Neuronal stem cell (in vitro differentiated cells): ENCODE data around the gene PHEX.

Experiments
- DNase-seq: peaks from one replicate; pipeline ENCODE4 v3.0.0-alpha.2; 2013; ENCODE audit warnings: low spot score
- H2AFZ ChIP-seq: one replicate; pipeline ENCODE4 v1.6.1; 2013; ENCODE audit warnings: mild to moderate bottlenecking, low read length, inconsistent platforms
- H2AK5ac ChIP-seq: 2 replicates; pipeline ENCODE4 v1.6.1; 2013; ENCODE audit warnings: low read depth, mild to moderate bottlenecking, inconsistent platforms, low read length, moderate library complexity, mixed read lengths
- H2BK120ac ChIP-seq: 2 replicates; pipeline ENCODE4 v1.6.1; 2013; ENCODE audit warnings: low read depth, mild to moderate bottlenecking, inconsistent platforms, low read length, moderate library complexity, mixed read lengths
- H2BK12ac ChIP-seq: one replicate; pipeline ENCODE4 v1.6.1; 2013; ENCODE audit warnings: low read length, inconsistent platforms
- H2BK15ac ChIP-seq: 2 replicates; pipeline ENCODE4 v1.6.1; 2013; ENCODE audit warnings: mild to moderate bottlenecking, low read length, inconsistent platforms, mixed read lengths
- H2BK5ac ChIP-seq: one replicate; pipeline ENCODE4 v1.6.1; 2013; ENCODE audit warnings: inconsistent platforms, mild to moderate bottlenecking, low read length, moderate library complexity
- H3K14ac ChIP-seq: one replicate; pipeline ENCODE4 v1.6.1; 2013; ENCODE audit warnings: low read length, inconsistent platforms
- H3K18ac ChIP-seq: 2 replicates; pipeline ENCODE4 v1.6.1; 2013; ENCODE audit warnings: low read length, inconsistent platforms
- H3K23ac ChIP-seq: 2 replicates; pipeline ENCODE4 v1.6.1; 2013; ENCODE audit warnings: low read depth, mild to moderate bottlenecking, mixed read lengths, low read length, inconsistent platforms; ENCODE audit not compliant: poor library complexity
- H3K27ac ChIP-seq: replicated peaks from 3 replicates; pipeline ENCODE4 v1.5.1; 2013; ENCODE audit warnings: low read length, inconsistent platforms
- H3K27me3 ChIP-seq, 3 experiments: 2 replicates each; pipeline ENCODE4 v1.6.1; 2013; ENCODE audit warnings: low read length in 3 of 3, mild to moderate bottlenecking in 2 of 3, inconsistent platforms in 1 of 3, low read depth in 1 of 3, mixed read lengths in 1 of 3, moderate library complexity in 1 of 3; ENCODE audit not compliant: control insufficient read depth in 3 of 3, insufficient read depth in 3 of 3
- H3K36me3 ChIP-seq, 2 donors: replicated peaks in 1 of 2; 2 replicates each; pipeline ENCODE4 v1.6.1; 2013; ENCODE audit warnings: low read length in 2 of 2; ENCODE audit not compliant: control insufficient read depth in 2 of 2, insufficient read depth in 2 of 2
- H3K4ac ChIP-seq: 2 replicates; pipeline ENCODE4 v1.6.1; 2013; ENCODE audit warnings: inconsistent platforms, mild to moderate bottlenecking, low read length, moderate library complexity
- H3K4me1 ChIP-seq, 2 donors: 1 replicate in 1 of 2; 2 replicates in 1 of 2; pipeline ENCODE4 v1.6.1; 2013; ENCODE audit warnings: low read length in 2 of 2, low read depth in 1 of 2; ENCODE audit not compliant: control insufficient read depth in 2 of 2, insufficient read depth in 1 of 2
- H3K4me2 ChIP-seq: one replicate; pipeline ENCODE4 v1.6.1; 2013; ENCODE audit warnings: mild to moderate bottlenecking, low read length, inconsistent platforms; ENCODE audit not compliant: insufficient read depth, poor library complexity, severe bottlenecking
- H3K4me3 ChIP-seq, 2 donors: 2 replicates each; pipeline ENCODE4 v1.5.1; 2013; ENCODE audit warnings: low read length in 2 of 2, mild to moderate bottlenecking in 2 of 2, inconsistent platforms in 1 of 2, moderate library complexity in 1 of 2
- H3K79me1 ChIP-seq: one replicate; pipeline ENCODE4 v1.6.1; 2013; ENCODE audit warnings: low read depth, mild to moderate bottlenecking, inconsistent platforms, low read length, moderate library complexity
- H3K9ac ChIP-seq: one replicate; pipeline ENCODE4 v1.6.1; 2013; ENCODE audit warnings: mild to moderate bottlenecking, low read depth, low read length, inconsistent platforms; ENCODE audit not compliant: poor library complexity
- H3K9me3 ChIP-seq, 2 donors: replicated peaks in 1 of 2; 2 replicates each; pipeline versions ENCODE3 to v1.6.1; 2013; ENCODE audit warnings: low read length in 2 of 2, mild to moderate bottlenecking in 2 of 2, inconsistent platforms in 1 of 2, low read depth in 1 of 2, mixed read lengths in 1 of 2, moderate library complexity in 1 of 2; ENCODE audit not compliant: control insufficient read depth in 2 of 2, insufficient read depth in 1 of 2
- H4K8ac ChIP-seq: one replicate; pipeline ENCODE4 v1.6.1; 2013; ENCODE audit warnings: low read depth, mild to moderate bottlenecking, inconsistent platforms, low read length, moderate library complexity
- H4K91ac ChIP-seq: one replicate; pipeline ENCODE4 v1.6.1; 2013; ENCODE audit warnings: low read length, low read depth, mild to moderate bottlenecking, inconsistent platforms; ENCODE audit not compliant: poor library complexity
- WGBS, 2 donors: extraction: QIAGEN DNeasy Blood & Tissue Kit; methylation state at CpG; one replicate each; pipeline ENCODE4 v1.1.7; 2013; ENCODE audit warnings: missing lambda C conversion rate in 2 of 2, mixed read lengths in 1 of 2; ENCODE audit not compliant: insufficient read length in 2 of 2, insufficient replicate concordance in 1 of 2; ENCODE audit errors: extremely low coverage in 2 of 2; 5-methylcytosine and 5-hydroxymethylcytosine counted together

PHEX gene

GRCh38 chrX:22147214-22147613, 115.1 kb downstream of the PHEX start:
- no peak overlapping the region for H2AK5ac ChIP-seq
- no peak for DNase-seq
- H3K4ac ChIP-seq, result no peak overlapping the region
- H3K9me3 ChIP-seq, result peaks cover 0 to 1% of the 10 kb centered on the region in 2 donors
- no peak overlapping the region for H3K23ac ChIP-seq
- no peak overlapping the region for H2BK120ac ChIP-seq
- H3K4me2 ChIP-seq, result no peak overlapping the region
- no peak overlapping the region for H3K18ac ChIP-seq
- H3K4me1 ChIP-seq, result no peaks in the 10 kb centered on the region
- no peak overlapping the region for H3K14ac ChIP-seq
- H3K27me3 ChIP-seq, result no peaks in the 10 kb centered on the region
- H2BK15ac ChIP-seq, result no peak overlapping the region
- H4K8ac ChIP-seq, result no peak overlapping the region
- H4K91ac ChIP-seq, result no peak overlapping the region
- H2AFZ ChIP-seq, result no peak overlapping the region
- no CpG with 5 or more reads among the region's 1 CpG for WGBS, 2 donors
- no peak overlapping the region for H3K4me3 ChIP-seq
- no peak overlapping the region for H3K9ac ChIP-seq
- no peak overlapping the region for H2BK12ac ChIP-seq
- H3K79me1 ChIP-seq, result no peaks in the 10 kb centered on the region
- no peaks in the 10 kb centered on the region for H3K36me3 ChIP-seq
- H2BK5ac ChIP-seq, result no peak overlapping the region
- no peak overlapping the region for H3K27ac ChIP-seq

DNA sequence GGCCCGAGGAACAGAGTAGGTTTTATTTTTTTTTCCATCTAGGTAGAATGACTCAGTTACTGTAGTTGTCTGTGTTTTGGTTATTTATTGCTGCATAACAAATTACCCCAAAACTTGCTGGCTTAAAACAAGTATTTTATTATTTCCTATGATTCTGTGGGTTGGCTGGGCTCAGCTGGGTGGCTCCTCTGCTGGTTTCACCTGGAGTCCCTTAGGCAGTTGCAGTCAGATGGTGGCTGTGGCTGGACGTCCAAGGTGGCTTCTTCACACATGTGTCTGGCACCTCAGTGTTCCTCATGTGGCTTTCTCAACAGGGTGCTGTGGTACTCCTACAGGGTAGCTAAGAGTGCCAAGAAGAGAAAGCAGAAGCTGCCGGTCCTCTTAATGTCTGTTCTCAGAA, 115.8 kb downstream of the PHEX start:
- Histone ChIP-seq H3K14ac (no peak overlapping the region), H3K18ac (no peak overlapping the region), H3K9ac (no peak overlapping the region), H2BK15ac (no peak overlapping the region), H3K4me3 (no peak overlapping the region), H2AK5ac (no peak overlapping the region), H3K79me1 (no peaks in the 10 kb centered on the region), H2BK120ac (no peak overlapping the region), H3K4me1 (no peaks in the 10 kb centered on the region), H2AFZ (no peak overlapping the region), H3K27me3 (no peaks in the 10 kb centered on the region), H3K27ac (no peak overlapping the region), H4K8ac (no peak overlapping the region), H3K23ac (no peak overlapping the region), H3K4ac (no peak overlapping the region), H2BK12ac (no peak overlapping the region), H3K4me2 (no peak overlapping the region), H4K91ac (no peak overlapping the region), H3K36me3 (no peaks in the 10 kb centered on the region), H2BK5ac (no peak overlapping the region), H3K9me3 (peaks cover 0 to 1% of the 10 kb centered on the region in 2 donors)
- no CpG with 5 or more reads among the region's 3 CpGs for WGBS, 2 donors
- no peak for DNase-seq

- Histone ChIP-seq H3K27me3 (no peaks in the 10 kb centered on the region), H2AK5ac (no peak overlapping the region), H3K79me1 (no peaks in the 10 kb centered on the region), H4K8ac (no peak overlapping the region), H2BK12ac (no peak overlapping the region), H2BK5ac (no peak overlapping the region), H2BK120ac (no peak overlapping the region), H3K4me3 (no peak overlapping the region), H3K18ac (no peak overlapping the region), H3K23ac (no peak overlapping the region), H3K36me3 (no peaks in the 10 kb centered on the region), H3K4ac (no peak overlapping the region), H3K4me2 (no peak overlapping the region), H3K27ac (no peak overlapping the region), H3K14ac (no peak overlapping the region), H3K9me3 (peaks cover 0 to 1% of the 10 kb centered on the region in 2 donors), H3K4me1 (no peaks in the 10 kb centered on the region), H2BK15ac (no peak overlapping the region), H4K91ac (no peak overlapping the region), H2AFZ (no peak overlapping the region), H3K9ac (no peak overlapping the region)
- no CpG with 5 or more reads among the region's 2 CpGs for WGBS, 2 donors
- no peak for DNase-seq
Measured at GRCh38 chrX:22148565-22148964, 116.4 kb downstream of the PHEX start.

DNA sequence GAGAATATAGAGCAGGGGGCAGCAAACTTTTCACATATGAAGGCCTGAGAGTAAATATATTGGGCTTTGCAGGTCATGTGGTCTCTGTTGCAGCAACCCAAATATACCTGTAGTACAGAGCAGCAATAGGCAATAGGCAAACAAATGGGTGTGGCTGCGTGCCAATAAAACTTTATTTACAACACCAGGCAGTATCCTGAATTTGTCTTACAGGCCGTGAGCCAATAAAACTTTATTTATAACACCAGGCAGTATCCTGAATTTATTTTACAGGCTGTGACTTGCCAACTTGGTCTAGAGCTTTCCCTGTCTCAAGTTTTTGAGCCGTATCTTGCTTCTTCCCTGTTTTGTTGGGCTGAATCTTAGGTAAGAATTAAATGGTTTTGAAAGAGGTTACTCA, 118.2 kb downstream of the PHEX start:
- no CpG with 5 or more reads among the region's 3 CpGs for WGBS, 2 donors
- no peak overlapping the region for H3K4ac ChIP-seq
- DNase-seq, result no peak

More for the DNA sequence above, 118.2 kb downstream of the PHEX start:
- Histone ChIP-seq H3K27me3 (no peaks in the 10 kb centered on the region), H3K27ac (no peak overlapping the region), H2AK5ac (no peak overlapping the region), H2BK12ac (no peak overlapping the region), H3K4me1 (no peaks in the 10 kb centered on the region), H3K79me1 (no peaks in the 10 kb centered on the region), H3K9me3 (peaks cover 0 to 1% of the 10 kb centered on the region in 2 donors), H4K91ac (no peak overlapping the region), H3K4me2 (no peak overlapping the region), H4K8ac (no peak overlapping the region), H3K18ac (no peak overlapping the region), H2AFZ (no peak overlapping the region), H2BK15ac (no peak overlapping the region), H3K23ac (no peak overlapping the region), H3K4me3 (no peak overlapping the region), H3K14ac (no peak overlapping the region), H2BK120ac (no peak overlapping the region), H3K9ac (no peak overlapping the region), H3K36me3 (no peaks in the 10 kb centered on the region), H2BK5ac (no peak overlapping the region)
